Pancreas (tissue), 10 donors: ENCODE results near the gene ARHGEF1. TPM values are rescaled to one million over a fixed set of nuclear protein-coding genes. Genes with fewer than 3 reads are reported as not detected.

ENCODE experiments used
- ATAC-seq, 4 donors: fragments of 200-7000 bp; cut with Tn5 transposase; one replicate each; pipeline versions ENCODE4 v1.8.0 to v1.9.1; 2020; ENCODE audit warnings: mild to moderate bottlenecking in 4 of 4, moderate library complexity in 4 of 4
- DNase-seq, 6 donors: peaks; one replicate each; pipeline ENCODE4 v3.0.0-alpha.2; 2020
- FAIRE-seq: peaks from 2 replicates; lab custom pipeline; 2012; peaks lifted over from hg19 to GRCh38; lab: Jason Lieb, UNC
- H3K27ac ChIP-seq, 4 donors: fragments of 200-600 bp; sonication (generic); 1 replicate in 3 of 4; 2 replicates in 1 of 4; pipeline versions ENCODE4 v1.5.0 to v1.8.0; 2020
- H3K27me3 ChIP-seq, 4 donors: fragments of 200-600 bp; one replicate each; pipeline ENCODE4 v1.8.0; 2021
- H3K36me3 ChIP-seq, 3 donors: fragments of 200-600 bp; sonication (generic) in 1 of 3; one replicate each; pipeline versions ENCODE4 v1.5.0 to v1.8.0; 2020 to 2021
- H3K4me1 ChIP-seq, 3 donors: fragments of 200-600 bp; one replicate each; pipeline ENCODE4 v1.8.0; 2021
- H3K4me3 ChIP-seq, 4 donors: fragments of 200-600 bp; sonication (generic) in 2 of 4; one replicate each; pipeline versions ENCODE4 v1.5.0 to v1.8.0; 2020 to 2021
- H3K9me3 ChIP-seq, 4 donors: fragments of 200-600 bp; one replicate each; pipeline ENCODE4 v1.8.0; 2021
- WGBS, 2 donors: extraction: QIAGEN DNeasy Blood & Tissue Kit; methylation state at CpG; one replicate each; pipeline ENCODE4 v1.1.7; 2013; 5-methylcytosine and 5-hydroxymethylcytosine counted together
- intact Hi-C, 3 donors: fragments of 100-400 bp; cut with DNase I; formaldehyde crosslinking; loops; one replicate each; pipeline versions ENCODE4 v1.11.1 to v1.14.2; 2022
- polyA plus RNA-seq, 2 donors: library from polyadenylated mRNA; stranded (reverse); fragments of 200-250 nt; gene quantifications; one replicate each; pipeline ENCODE4 v1.2.3, GENCODE V29; 2013
- total RNA-seq, 6 donors: library from RNA; stranded (reverse); fragmentation: NEBNext Ultra II Directional in 4 of 6; extraction: Animal tissue kit (Norgen Biotek cat#: 25700) in 4 of 6; gene quantifications; one replicate each; pipeline versions ENCODE4 v1.2.1 to v1.2.4, GENCODE V29; 2021 to 2023
- TF ChIP-seq, protein P1 (sequence below), 4 donors: fragments of 200-600 bp; sonication (generic) in 3 of 4; IDR thresholded peaks; one replicate each; pipeline versions ENCODE4 v1.5.0 to v1.8.0; 2021; ENCODE audit warnings: antibody characterized with exemption in 4 of 4
- donor health status: healthy with polysubstance abuse.
- donor health status: DM: no; HTN: no; CAD: no; lungs with moderate emphysema.
- donor health status: DM: no; HTN: no; CAD: no.
- donor health status: control.
- donor health status: control.
- donor health status: Bipolar disorder and iron deficiency.
- donor health status: DM: yes; HTN: yes; CAD: no.
- donor health status: DM: no; HTN: no; CAD: no.
- donor health status: DM: no; HTN: no; CAD: no.
- donor health status: DM: yes; HTN: yes; CAD: no.

Gene ARHGEF1
- total and polyA plus RNA-seq, 8 donors, result 26.3 to 179 (median 39.3) TPM

GRCh38 chr19:41896581-41896942, 13.6 kb downstream of the ARHGEF1 start:
- Histone ChIP-seq H3K9me3 (no peaks in the 10 kb centered on the region), H3K4me3 (no peak overlapping the region), H3K27ac (no peak overlapping the region), H3K4me1 (no peaks in the 10 kb centered on the region), H3K27me3 (no peaks in the 10 kb centered on the region), H3K36me3 (peaks cover 0 to 49% (median 32%) of the 10 kb centered on the region in 3 donors)
- DNase-seq (no peak), ATAC-seq (no peak), FAIRE-seq (no peak)
- 97 to 100% methylated on average over 1 of the region's 1 CpG for WGBS, 2 donors
- TF ChIP-seq, protein P1, sequence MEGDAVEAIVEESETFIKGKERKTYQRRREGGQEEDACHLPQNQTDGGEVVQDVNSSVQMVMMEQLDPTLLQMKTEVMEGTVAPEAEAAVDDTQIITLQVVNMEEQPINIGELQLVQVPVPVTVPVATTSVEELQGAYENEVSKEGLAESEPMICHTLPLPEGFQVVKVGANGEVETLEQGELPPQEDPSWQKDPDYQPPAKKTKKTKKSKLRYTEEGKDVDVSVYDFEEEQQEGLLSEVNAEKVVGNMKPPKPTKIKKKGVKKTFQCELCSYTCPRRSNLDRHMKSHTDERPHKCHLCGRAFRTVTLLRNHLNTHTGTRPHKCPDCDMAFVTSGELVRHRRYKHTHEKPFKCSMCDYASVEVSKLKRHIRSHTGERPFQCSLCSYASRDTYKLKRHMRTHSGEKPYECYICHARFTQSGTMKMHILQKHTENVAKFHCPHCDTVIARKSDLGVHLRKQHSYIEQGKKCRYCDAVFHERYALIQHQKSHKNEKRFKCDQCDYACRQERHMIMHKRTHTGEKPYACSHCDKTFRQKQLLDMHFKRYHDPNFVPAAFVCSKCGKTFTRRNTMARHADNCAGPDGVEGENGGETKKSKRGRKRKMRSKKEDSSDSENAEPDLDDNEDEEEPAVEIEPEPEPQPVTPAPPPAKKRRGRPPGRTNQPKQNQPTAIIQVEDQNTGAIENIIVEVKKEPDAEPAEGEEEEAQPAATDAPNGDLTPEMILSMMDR (IDR thresholded peaks at IDR 0.05), result no peak
- intact Hi-C loops, result no loop called here

GRCh38 chr19:41897181-41897580, 14.2 kb downstream of the ARHGEF1 start:
- Histone ChIP-seq H3K27ac (no peak overlapping the region), H3K9me3 (no peaks in the 10 kb centered on the region), H3K27me3 (no peaks in the 10 kb centered on the region), H3K4me1 (no peaks in the 10 kb centered on the region), H3K4me3 (no peak overlapping the region), H3K36me3 (peaks cover 0 to 52% (median 35%) of the 10 kb centered on the region in 3 donors)
- no peak for ATAC-seq
- no peak for DNase-seq
- intact Hi-C loops, result no loop called here
- FAIRE-seq, result no peak
- WGBS, 2 donors, result 93 to 100% methylated on average over 3 of the region's 3 CpGs
- TF ChIP-seq, protein P1 (IDR thresholded peaks at IDR 0.05), result no peak

- no peak for ATAC-seq
- WGBS, 2 donors, result 85 to 89% methylated on average over 24 of the region's 24 CpGs
- Histone ChIP-seq H3K4me3 (no peak overlapping the region), H3K27me3 (no peaks in the 10 kb centered on the region), H3K4me1 (no peaks in the 10 kb centered on the region), H3K9me3 (no peaks in the 10 kb centered on the region), H3K36me3 (peaks cover 0 to 52% (median 41%) of the 10 kb centered on the region in 3 donors), H3K27ac (no peak overlapping the region)
- intact Hi-C loops, result no loop called here
- TF ChIP-seq, protein P1 (IDR thresholded peaks at IDR 0.05), result no peak
- no peak for FAIRE-seq
- DNase-seq, result no peak
Observed at GRCh38 chr19:41897820-41898219, 14.8 kb downstream of the ARHGEF1 start.

- 89 to 93% methylated on average over 15 of the region's 15 CpGs for WGBS, 2 donors
- Histone ChIP-seq H3K4me1 (no peaks in the 10 kb centered on the region), H3K27me3 (no peaks in the 10 kb centered on the region), H3K27ac (no peak overlapping the region), H3K4me3 (no peak overlapping the region), H3K9me3 (no peaks in the 10 kb centered on the region), H3K36me3 (peaks cover 0 to 55% (median 45%) of the 10 kb centered on the region in 3 donors)
- intact Hi-C loops, result no loop called here
- TF ChIP-seq, protein P1 (IDR thresholded peaks at IDR 0.05), result no peak
- FAIRE-seq, result no peak
- no peak for DNase-seq
- ATAC-seq, result no peak
Observed at GRCh38 chr19:41898235-41898634, 15.3 kb downstream of the ARHGEF1 start.

DNA sequence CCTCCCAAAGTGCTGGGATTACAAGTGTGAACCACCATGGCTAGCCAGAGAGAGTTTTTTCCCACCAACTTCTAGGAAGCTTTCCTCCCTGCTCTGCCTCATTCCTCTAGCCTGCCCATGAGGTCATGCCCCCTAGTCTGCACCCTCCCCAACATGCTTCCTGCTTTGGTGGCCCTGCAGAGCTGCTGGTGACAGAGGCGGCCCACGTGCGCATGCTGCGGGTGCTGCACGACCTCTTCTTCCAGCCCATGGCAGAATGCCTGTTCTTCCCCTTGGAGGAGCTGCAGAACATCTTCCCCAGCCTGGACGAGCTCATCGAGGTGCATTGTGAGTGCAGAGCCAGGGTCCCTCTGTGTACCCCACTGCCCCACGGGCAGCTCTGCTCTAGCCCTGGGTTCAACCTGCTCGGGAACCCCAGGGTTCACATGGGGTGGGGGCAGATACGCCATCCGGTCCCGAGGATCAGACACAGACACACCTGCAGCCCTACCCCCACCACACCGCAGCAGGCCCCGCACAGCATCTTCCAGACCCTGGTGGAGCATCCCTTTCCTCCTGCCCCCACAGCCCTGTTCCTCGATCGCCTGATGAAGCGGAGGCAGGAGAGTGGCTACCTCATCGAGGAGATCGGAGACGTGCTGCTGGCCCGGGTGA, 18.9 kb downstream of the ARHGEF1 start:
- 91 to 93% methylated on average over 21 of the region's 21 CpGs for WGBS, 2 donors
- intact Hi-C loops, result no loop called here
- no peak for DNase-seq
- TF ChIP-seq, protein P1 (IDR thresholded peaks at IDR 0.05), result no peak
- no peaks in the 10 kb centered on the region for H3K27me3 ChIP-seq
- peaks cover 0 to 55% (median 38%) of the 10 kb centered on the region in 3 donors for H3K36me3 ChIP-seq
- H3K4me3 ChIP-seq, result no peak overlapping the region
- ATAC-seq, result no peak
- peaks cover 5 to 7% (median 6%) of the 10 kb centered on the region in 3 donors for H3K4me1 ChIP-seq
- FAIRE-seq, result no peak
- no peak overlapping the region for H3K27ac ChIP-seq
- no peaks in the 10 kb centered on the region for H3K9me3 ChIP-seq
